ENCODE data around the gene NOS1AP.
A peak's percentile ranks its signal among the peaks of the same experiment; 100 is the strongest.

The NOS1AP gene

GRCh38 chr1:162223488-162223887 is 154.0 kb downstream of the NOS1AP start:
- no peak for DNase-seq

- no peak for DNase-seq
Observed at GRCh38 chr1:162224267-162224666, 154.8 kb downstream of the NOS1AP start.

- no peak for DNase-seq
Observed at GRCh38 chr1:162228586-162228985, 159.1 kb downstream of the NOS1AP start.

GRCh38 chr1:162229549-162229948 is 160.1 kb downstream of the NOS1AP start:
- DNase-seq: no peak

- DNase-seq: no peak
Observed at GRCh38 chr1:162230096-162230495, 160.6 kb downstream of the NOS1AP start.

- DNase-seq: no peak
Observed at GRCh38 chr1:162230517-162230916, 161.0 kb downstream of the NOS1AP start.

GRCh38 chr1:162232034-162232711 is 162.7 kb downstream of the NOS1AP start:
- DNase-seq: no peak

- no peak for DNase-seq
Observed at GRCh38 chr1:162233066-162233465, 163.6 kb downstream of the NOS1AP start.

- no peak for DNase-seq
Observed at GRCh38 chr1:162233937-162234336, 164.4 kb downstream of the NOS1AP start.

- no peak for DNase-seq
Observed at GRCh38 chr1:162234571-162234970, 165.1 kb downstream of the NOS1AP start.

- DNase-seq: peak in 1 of 2 donors; percentile 17
Observed at GRCh38 chr1:162235241-162235800, 165.8 kb downstream of the NOS1AP start.

- no peak for DNase-seq
Observed at GRCh38 chr1:162236201-162236600, 166.7 kb downstream of the NOS1AP start.

GRCh38 chr1:162236618-162237017 is 167.1 kb downstream of the NOS1AP start:
- no peak for DNase-seq

- DNase-seq: no peak
Observed at GRCh38 chr1:162240577-162240976, 171.1 kb downstream of the NOS1AP start.

GRCh38 chr1:162242804-162243203 is 173.3 kb downstream of the NOS1AP start:
- no peak for DNase-seq

- DNase-seq: no peak
Observed at GRCh38 chr1:162248854-162249535, 179.5 kb downstream of the NOS1AP start.

- DNase-seq: no peak
Observed at GRCh38 chr1:162250004-162250730, 180.7 kb downstream of the NOS1AP start.

GRCh38 chr1:162251102-162251501 is 181.6 kb downstream of the NOS1AP start:
- DNase-seq: no peak

- DNase-seq: no peak
Observed at GRCh38 chr1:162252214-162252613, 182.7 kb downstream of the NOS1AP start.

- DNase-seq: no peak
Observed at GRCh38 chr1:162253790-162254189, 184.3 kb downstream of the NOS1AP start.

- DNase-seq: no peak
Observed at GRCh38 chr1:162256287-162256686, 186.8 kb downstream of the NOS1AP start.

- no peak for DNase-seq
Observed at GRCh38 chr1:162258394-162258793, 188.9 kb downstream of the NOS1AP start.

- no peak for DNase-seq
Observed at GRCh38 chr1:162259894-162260455, 190.5 kb downstream of the NOS1AP start.
